ENCODE results near the gene POMGNT1.
"Not testable (repeated sequence)": the region's sequence is repeated elsewhere in the genome, so short reads cannot be mapped to it uniquely, and the experiment has no call there.

DNA sequence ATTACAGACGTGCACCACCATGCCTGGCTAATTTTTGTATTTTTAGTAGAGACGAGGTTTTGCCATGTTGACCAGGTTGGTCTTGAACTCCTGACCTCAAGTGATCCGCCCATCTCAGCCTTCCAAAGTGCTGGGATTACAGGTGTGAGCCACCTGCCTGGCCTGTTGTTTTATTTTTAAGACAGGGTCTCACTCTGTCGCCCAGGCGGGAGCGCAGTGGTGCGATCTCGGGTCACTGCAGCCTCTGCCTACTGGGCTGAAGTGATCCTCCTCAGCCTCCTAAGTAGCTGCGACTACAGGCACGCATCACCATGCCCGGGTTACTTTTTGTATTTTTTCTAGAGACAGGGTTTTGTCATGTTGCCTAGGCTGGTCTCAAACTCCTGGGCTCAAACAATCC lies 24.8 kb upstream of the POMGNT1 start:
- TF ChIP-seq POLR2A (IDR thresholded peaks at IDR 0.05; ENCODE audit: low read length); FOSL2 (IDR thresholded peaks at IDR 0.05); FOSL2 (CRISPR knock-in tag; IDR thresholded peaks at IDR 0.05); CTCF (IDR thresholded peaks at IDR 0.05); CHD2 (IDR thresholded peaks at IDR 0.05; ENCODE audit: low read length, partially characterized antibody); EP300 (IDR thresholded peaks at IDR 0.05); USF2 (IDR thresholded peaks at IDR 0.05); MAFK (IDR thresholded peaks at IDR 0.05; ENCODE audit: partially characterized antibody); POLR2AphosphoS2 (conservative IDR thresholded peaks at IDR 0.05; ENCODE audit: low read length); HOXB5 (CRISPR knock-in tag; IDR thresholded peaks at IDR 0.05); ZFP36 (IDR thresholded peaks at IDR 0.05; ENCODE audit: borderline replicate concordance, partially characterized antibody); HDAC2 (IDR thresholded peaks at IDR 0.05); RFX5 (IDR thresholded peaks at IDR 0.05): not testable (repeated sequence)
- TF ChIP-seq, protein P1, sequence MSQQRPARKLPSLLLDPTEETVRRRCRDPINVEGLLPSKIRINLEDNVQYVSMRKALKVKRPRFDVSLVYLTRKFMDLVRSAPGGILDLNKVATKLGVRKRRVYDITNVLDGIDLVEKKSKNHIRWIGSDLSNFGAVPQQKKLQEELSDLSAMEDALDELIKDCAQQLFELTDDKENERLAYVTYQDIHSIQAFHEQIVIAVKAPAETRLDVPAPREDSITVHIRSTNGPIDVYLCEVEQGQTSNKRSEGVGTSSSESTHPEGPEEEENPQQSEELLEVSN (IDR thresholded peaks at IDR 0.05; ENCODE audit: borderline replicate concordance, low read depth): not testable (repeated sequence)
